Prostate gland (tissue), 2 donors: ENCODE measurements around the gene CST3. TPM values are rescaled to one million over a fixed set of nuclear protein-coding genes. Genes with fewer than 3 reads are reported as not detected.
A peak's percentile ranks its signal among the peaks of the same experiment; 100 is the strongest.
"Not testable (repeated sequence)": the region's sequence is repeated elsewhere in the genome, so short reads cannot be mapped to it uniquely, and the experiment has no call there.

Source experiments
- DNase-seq: peaks from one replicate; pipeline ENCODE4 v3.0.0-alpha.2; 2019; ENCODE audit warnings: low spot score
- H3K27ac ChIP-seq, 2 donors: fragments of 200-600 bp; sonication (generic); 2 replicates each; pipeline ENCODE4 v1.5.1; 2017 to 2019
- H3K27me3 ChIP-seq: fragments of 200-600 bp; sonication (generic); replicated peaks from 2 replicates; pipeline ENCODE4 v1.5.1; 2019; ENCODE audit not compliant: insufficient read depth
- H3K36me3 ChIP-seq, 2 donors: fragments of 200-600 bp; sonication (generic); 1 replicate in 1 of 2; 2 replicates in 1 of 2; pipeline versions ENCODE4 v1.5.1 to v1.8.1; 2017 to 2019
- H3K4me1 ChIP-seq: fragments of 200-600 bp; sonication (generic); replicated peaks from 2 replicates; pipeline ENCODE4 v1.5.1; 2019
- H3K4me3 ChIP-seq, 2 donors: fragments of 200-600 bp; sonication (generic); 2 replicates each; pipeline ENCODE4 v1.5.1; 2017 to 2019
- H3K9me3 ChIP-seq: fragments of 200-600 bp; sonication (generic); 2 replicates; pipeline ENCODE4 v1.5.1; 2017
- POLR2A ChIP-seq: fragments of 450-650 bp; IDR thresholded peaks from one replicate; pipeline ENCODE4 v1.6.1; 2016; ENCODE audit warnings: antibody characterized with exemption, mild to moderate bottlenecking
- POLR2AphosphoS5 ChIP-seq: sonication (generic); formaldehyde crosslinking; IDR thresholded peaks from one replicate; pipeline ENCODE4 v1.6.1; 2017; ENCODE audit warnings: antibody characterized with exemption
- WGBS: methylation state at CpG from one replicate; pipeline ENCODE4 v1.1.5; 2018; 5-methylcytosine and 5-hydroxymethylcytosine counted together
- intact Hi-C: fragments of 100-400 bp; cut with DNase I; formaldehyde crosslinking; loops from one replicate; pipeline ENCODE4 v1.14.2; 2022
- total RNA-seq, 2 donors: library from RNA; depleted of rRNA; stranded (reverse); fragments of >200 nt; gene quantifications; one replicate each; pipeline ENCODE4 v1.1.0, GENCODE V29; 2016
- TF ChIP-seq, protein P1 (sequence below), 4 experiments: fragments of 200-600 bp in 2 of 4; fragments of 450-650 bp in 2 of 4; sonication (generic) in 2 of 4; IDR thresholded peaks; 1 replicate in 3 of 4; 2 replicates in 1 of 4; pipeline ENCODE4 v1.5.1; 2016 to 2019; ENCODE audit warnings: antibody characterized with exemption in 4 of 4, mild to moderate bottlenecking in 2 of 4, moderate library complexity in 2 of 4

CST3 gene
- total RNA-seq, 2 donors from 2014 or later, result 1,170 to 3,384 TPM

- Histone ChIP-seq H3K27ac (no peak overlapping the region), H3K4me1 (peaks cover 9% of the 10 kb centered on the region), H3K4me3 (no peak overlapping the region), H3K36me3 (no peaks in the 10 kb centered on the region), H3K9me3 (no peaks in the 10 kb centered on the region), H3K27me3 (no peaks in the 10 kb centered on the region)
- intact Hi-C loops, result loop anchor here (10.0 kb wide), 2 partner anchors 215 to 1415 kb away; partner anchors contain the start of genes ACSS1 and NAPB
- 75% methylated on average over 8 of the region's 8 CpGs for WGBS
- TF ChIP-seq, protein P1, sequence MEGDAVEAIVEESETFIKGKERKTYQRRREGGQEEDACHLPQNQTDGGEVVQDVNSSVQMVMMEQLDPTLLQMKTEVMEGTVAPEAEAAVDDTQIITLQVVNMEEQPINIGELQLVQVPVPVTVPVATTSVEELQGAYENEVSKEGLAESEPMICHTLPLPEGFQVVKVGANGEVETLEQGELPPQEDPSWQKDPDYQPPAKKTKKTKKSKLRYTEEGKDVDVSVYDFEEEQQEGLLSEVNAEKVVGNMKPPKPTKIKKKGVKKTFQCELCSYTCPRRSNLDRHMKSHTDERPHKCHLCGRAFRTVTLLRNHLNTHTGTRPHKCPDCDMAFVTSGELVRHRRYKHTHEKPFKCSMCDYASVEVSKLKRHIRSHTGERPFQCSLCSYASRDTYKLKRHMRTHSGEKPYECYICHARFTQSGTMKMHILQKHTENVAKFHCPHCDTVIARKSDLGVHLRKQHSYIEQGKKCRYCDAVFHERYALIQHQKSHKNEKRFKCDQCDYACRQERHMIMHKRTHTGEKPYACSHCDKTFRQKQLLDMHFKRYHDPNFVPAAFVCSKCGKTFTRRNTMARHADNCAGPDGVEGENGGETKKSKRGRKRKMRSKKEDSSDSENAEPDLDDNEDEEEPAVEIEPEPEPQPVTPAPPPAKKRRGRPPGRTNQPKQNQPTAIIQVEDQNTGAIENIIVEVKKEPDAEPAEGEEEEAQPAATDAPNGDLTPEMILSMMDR (IDR thresholded peaks at IDR 0.05), result no peak
- TF ChIP-seq POLR2AphosphoS5 (no peak), POLR2A (no peak)
- DNase-seq, result no peak
Measured at GRCh38 chr20:23639490-23639958, 1.8 kb upstream of the CST3 start.

DNA sequence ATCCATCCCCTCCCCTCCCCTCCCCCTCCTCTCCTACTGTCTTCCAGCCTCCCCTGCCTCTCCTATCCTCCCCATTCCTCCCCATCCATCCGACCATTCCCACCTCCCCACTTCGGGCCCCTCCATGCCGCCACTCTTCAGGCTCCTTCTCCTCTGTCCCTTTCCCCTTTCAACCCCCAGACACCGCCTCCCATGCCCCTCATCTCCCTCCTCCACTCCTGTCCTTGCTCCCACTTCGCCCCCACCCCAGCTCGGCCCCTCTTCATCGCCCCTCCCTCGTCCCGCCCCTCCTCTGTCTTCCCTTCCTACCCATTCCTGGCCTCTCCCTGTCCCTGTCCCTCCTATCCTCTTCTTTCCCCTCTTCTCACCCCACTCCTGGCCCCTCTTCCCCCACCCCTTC, 554 bp upstream of the CST3 start:
- intact Hi-C loops, result loop anchor here (10.0 kb wide), 2 partner anchors 214 to 1416 kb away; partner anchors contain the start of genes ACSS1 and NAPB
- Histone ChIP-seq H3K4me3 (no peak overlapping the region), H3K4me1 (peaks cover 9% of the 10 kb centered on the region), H3K36me3 (no peaks in the 10 kb centered on the region), H3K27ac (no peak overlapping the region), H3K27me3 (no peaks in the 10 kb centered on the region), H3K9me3 (no peaks in the 10 kb centered on the region)
- no peak for DNase-seq
- TF ChIP-seq POLR2AphosphoS5 (no peak), POLR2A (no peak)
- TF ChIP-seq, protein P1 (IDR thresholded peaks at IDR 0.05), result no peak
- WGBS, result 53% methylated on average over 9 of the region's 9 CpGs

GRCh38 chr20:23636908-23637281, 860 bp downstream of the CST3 start:
- H3K9me3 ChIP-seq, result no peaks in the 10 kb centered on the region
- peaks cover 9% of the 10 kb centered on the region for H3K4me1 ChIP-seq
- peak overlapping the region; percentile 80 to 89 for H3K27ac ChIP-seq
- H3K4me3 ChIP-seq, result peak overlapping the region; percentile 74 to 96
- 22% methylated on average over 4 of the region's 4 CpGs for WGBS
- no peaks in the 10 kb centered on the region for H3K36me3 ChIP-seq
- TF ChIP-seq, protein P1 (IDR thresholded peaks at IDR 0.05), result no peak
- intact Hi-C loops, result loop anchor here (10.0 kb wide), 2 partner anchors 212 to 1418 kb away; partner anchors contain the start of genes ACSS1 and NAPB
- no peaks in the 10 kb centered on the region for H3K27me3 ChIP-seq
- no peak for DNase-seq

DNA sequence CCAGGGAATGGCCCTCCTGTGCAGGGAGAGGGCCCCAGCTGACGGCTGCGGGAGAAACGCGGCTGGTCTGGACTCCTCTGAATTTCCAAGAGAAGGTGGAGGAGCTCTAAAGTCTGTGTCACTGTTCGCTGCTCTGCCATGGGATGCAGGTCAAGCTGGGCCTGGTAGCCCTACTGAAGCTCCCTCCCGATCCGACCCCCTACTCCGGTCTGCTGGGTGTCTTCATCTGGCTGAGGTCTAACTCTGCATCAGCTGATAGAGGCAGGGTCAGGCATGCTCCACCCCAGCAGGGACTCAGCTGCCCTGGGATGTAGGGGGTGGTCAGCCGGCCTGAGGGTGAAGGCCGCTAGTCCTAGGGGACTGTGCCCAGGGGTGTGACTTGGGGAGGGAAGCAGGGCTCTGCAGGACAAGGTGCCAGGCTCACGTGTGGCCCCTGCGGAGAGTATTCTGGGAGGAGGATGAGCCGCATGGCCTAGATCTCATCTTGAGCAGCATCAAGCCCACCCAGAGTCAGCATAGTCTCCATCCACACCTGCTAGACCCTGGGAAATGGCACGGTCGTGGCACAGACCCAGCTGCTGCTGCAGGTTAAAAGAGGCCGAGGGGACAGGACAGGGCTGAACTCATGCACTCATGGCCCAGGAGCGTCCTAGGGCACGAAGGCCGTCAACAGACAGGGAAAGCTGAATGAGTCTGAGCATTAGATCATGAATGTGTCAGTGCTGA, 1.4 kb downstream of the CST3 start:
- Histone ChIP-seq H3K4me1 (peaks cover 9% of the 10 kb centered on the region), H3K9me3 (no peaks in the 10 kb centered on the region), H3K4me3 (peak overlapping the region; percentile 74 to 96), H3K36me3 (no peaks in the 10 kb centered on the region), H3K27me3 (no peaks in the 10 kb centered on the region), H3K27ac (peak overlapping the region; percentile 80 to 89)
- no peak for DNase-seq
- intact Hi-C loops, result loop anchor here (10.0 kb wide), 2 partner anchors 212 to 1418 kb away; partner anchors contain the start of genes ACSS1 and NAPB
- WGBS, result 78% methylated on average over 19 of the region's 19 CpGs
- TF ChIP-seq POLR2AphosphoS5, result no peak
- TF ChIP-seq, protein P1 (IDR thresholded peaks at IDR 0.05), result no peak
- no peak for TF ChIP-seq POLR2A

DNA sequence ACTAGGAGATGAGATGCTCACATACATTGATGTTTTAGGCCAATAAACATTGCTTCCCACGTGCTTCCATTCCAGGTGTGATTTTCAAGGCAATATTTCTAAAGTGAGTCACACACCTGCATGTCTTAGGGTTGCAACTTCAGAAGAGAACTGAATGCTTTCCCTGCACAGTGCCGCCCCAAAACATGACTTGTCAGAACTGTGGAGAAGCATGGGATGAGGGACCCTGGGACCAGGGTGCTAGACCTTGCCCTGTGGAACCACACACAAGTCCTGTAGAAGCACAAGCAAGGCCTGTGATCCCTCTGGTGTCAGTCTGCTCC, 2.0 kb downstream of the CST3 start:
- WGBS, result 49% methylated on average over 2 of the region's 2 CpGs
- not testable (repeated sequence) for H3K4me1 ChIP-seq, H3K36me3 ChIP-seq, H3K9me3 ChIP-seq, DNase-seq, H3K27me3 ChIP-seq
- Histone ChIP-seq H3K4me3 (peak overlapping the region in 1 of 2 donors; percentile 74), H3K27ac (peak overlapping the region in 1 of 2 donors; percentile 3)
- intact Hi-C loops, result loop anchor here (10.0 kb wide), 2 partner anchors 211 to 1419 kb away; partner anchors contain the start of genes ACSS1 and NAPB
